Right lobe of liver (tissue), 6 donors: ENCODE measurements around the gene DDX42. TPM values are rescaled to one million over a fixed set of nuclear protein-coding genes. Genes with fewer than 3 reads are reported as not detected.

Source experiments
- ATAC-seq, 4 donors: fragments of 200-7000 bp; cut with Tn5 transposase; one replicate each; pipeline ENCODE4 v1.9.1; 2020; ENCODE audit warnings: mild to moderate bottlenecking in 4 of 4, moderate library complexity in 4 of 4
- DNase-seq, 3 donors: peaks; one replicate each; pipeline ENCODE4 v3.0.0-alpha.2; 2020
- H3K27ac ChIP-seq, 3 donors: fragments of 200-600 bp; one replicate each; pipeline ENCODE4 v1.8.0; 2022
- H3K27me3 ChIP-seq, 2 donors: fragments of 200-600 bp; one replicate each; pipeline ENCODE4 v1.8.0; 2022
- H3K36me3 ChIP-seq, 4 donors: fragments of 200-600 bp; sonication (generic) in 1 of 4; one replicate each; pipeline versions ENCODE4 v1.5.1 to v1.8.0; 2017 to 2022; ENCODE audit warnings: control low read depth in 1 of 4
- H3K4me1 ChIP-seq, 4 donors: fragments of 200-600 bp; sonication (generic) in 1 of 4; one replicate each; pipeline versions ENCODE4 v1.5.1 to v1.8.0; 2017 to 2022; ENCODE audit warnings: control low read depth in 1 of 4
- H3K4me3 ChIP-seq, 3 donors: fragments of 200-600 bp; one replicate each; pipeline ENCODE4 v1.8.0; 2022
- H3K9me3 ChIP-seq, 4 donors: fragments of 200-600 bp; sonication (generic) in 1 of 4; one replicate each; pipeline versions ENCODE4 v1.5.1 to v1.8.0; 2017 to 2022; ENCODE audit warnings: control low read depth in 1 of 4
- CTCF ChIP-seq, 4 donors: fragments of 200-600 bp in 3 of 4; fragments of 450-650 bp in 1 of 4; IDR thresholded peaks; one replicate each; pipeline versions ENCODE4 v1.5.1 to v1.8.0; 2016 to 2022; ENCODE audit warnings: antibody characterized with exemption in 4 of 4, mild to moderate bottlenecking in 2 of 4
- POLR2A ChIP-seq: fragments of 450-650 bp; IDR thresholded peaks from one replicate; pipeline ENCODE4 v1.6.1; 2017; ENCODE audit warnings: antibody characterized with exemption, mild to moderate bottlenecking
- WGBS: methylation state at CpG from one replicate; pipeline ENCODE4 v1.1.6; 2018; ENCODE audit warnings: low coverage, low lambda C conversion rate; ENCODE audit not compliant: insufficient coverage; ENCODE audit errors: missing lambda C conversion rate; 5-methylcytosine and 5-hydroxymethylcytosine counted together
- intact Hi-C, 2 donors: fragments of 100-400 bp; cut with DNase I; formaldehyde crosslinking; loops; one replicate each; pipeline versions ENCODE4 v1.11.2 to v1.14.1; 2022
- total RNA-seq, 6 experiments: library from RNA; depleted of rRNA in 2 of 6; stranded (reverse); fragments of >200 nt in 2 of 6; fragmentation: NEBNext Ultra II Directional in 3 of 6; extraction: Animal tissue kit (Norgen Biotek cat#: 25700) in 3 of 6; gene quantifications; one replicate each; pipeline versions ENCODE4 v1.1.0 to v1.2.4, GENCODE V29; 2016 to 2023
- donor health status: DM: no; HTN: yes; CAD: no.
- donor health status: DM: no; HTN: no; CAD: no.
- donor health status: DM: no; HTN: no; CAD: no.
- donor health status: DM: no; HTN: yes; CAD: no.
- donor health status: DM: no; HTN: yes; CAD: no.

DDX42 gene
- total RNA-seq, 6 experiments from 2014 or later = 28.5 to 45.2 (median 36.2) TPM

- TF ChIP-seq CTCF (IDR thresholded peaks at IDR 0.05) = no peak
- no peak for TF ChIP-seq POLR2A
- no peaks in the 10 kb centered on the region for H3K27me3 ChIP-seq
- H3K27ac ChIP-seq = no peak overlapping the region
- peaks cover 0 to 14% (median 5%) of the 10 kb centered on the region in 4 donors for H3K4me1 ChIP-seq
- no peak for ATAC-seq
- intact Hi-C loops = no loop called here
- no peak for DNase-seq
- 43% methylated on average over 1 of the region's 5 CpGs for WGBS
- peaks cover 6 to 77% (median 38%) of the 10 kb centered on the region in 4 donors for H3K36me3 ChIP-seq
- H3K4me3 ChIP-seq = no peak overlapping the region
- H3K9me3 ChIP-seq = no peaks in the 10 kb centered on the region
Observed at GRCh38 chr17:63832014-63832413, 58.0 kb downstream of the DDX42 start.

GRCh38 chr17:63832455-63832854 is 58.5 kb downstream of the DDX42 start:
- H3K9me3 ChIP-seq = no peaks in the 10 kb centered on the region
- no peak overlapping the region for H3K27ac ChIP-seq
- H3K4me3 ChIP-seq = no peak overlapping the region
- H3K4me1 ChIP-seq = peaks cover 0 to 18% (median 5%) of the 10 kb centered on the region in 4 donors
- peaks cover 6 to 78% (median 38%) of the 10 kb centered on the region in 4 donors for H3K36me3 ChIP-seq
- WGBS = 40% methylated on average over 1 of the region's 2 CpGs
- ATAC-seq = no peak
- intact Hi-C loops = no loop called here
- no peaks in the 10 kb centered on the region for H3K27me3 ChIP-seq
- TF ChIP-seq CTCF (IDR thresholded peaks at IDR 0.05) (no peak), POLR2A (no peak)
- no peak for DNase-seq

- Histone ChIP-seq H3K27ac (no peak overlapping the region), H3K36me3 (peaks cover 6 to 78% (median 38%) of the 10 kb centered on the region in 4 donors), H3K4me1 (peaks cover 0 to 24% (median 8%) of the 10 kb centered on the region in 4 donors), H3K9me3 (no peaks in the 10 kb centered on the region), H3K4me3 (no peak overlapping the region), H3K27me3 (no peaks in the 10 kb centered on the region)
- DNase-seq (no peak), ATAC-seq (no peak)
- 86% methylated on average over 5 of the region's 14 CpGs for WGBS
- no peak for TF ChIP-seq POLR2A
- intact Hi-C loops = no loop called here
Observed at GRCh38 chr17:63833026-63833740, 59.2 kb downstream of the DDX42 start.

- no peak for DNase-seq
- WGBS = 90% methylated on average over 4 of the region's 15 CpGs
- TF ChIP-seq POLR2A (no peak), CTCF (IDR thresholded peaks at IDR 0.05) (no peak)
- intact Hi-C loops = no loop called here
- H3K36me3 ChIP-seq = peaks cover 6 to 78% (median 38%) of the 10 kb centered on the region in 4 donors
- H3K4me1 ChIP-seq = peaks cover 0 to 23% (median 9%) of the 10 kb centered on the region in 4 donors
- H3K27me3 ChIP-seq = no peaks in the 10 kb centered on the region
- no peaks in the 10 kb centered on the region for H3K9me3 ChIP-seq
- H3K27ac ChIP-seq = no peak overlapping the region
- H3K4me3 ChIP-seq = no peak overlapping the region
- no peak for ATAC-seq
Observed at GRCh38 chr17:63833741-63834373, 59.9 kb downstream of the DDX42 start.
